ENCODE results near the gene KDM4B.

DNA sequence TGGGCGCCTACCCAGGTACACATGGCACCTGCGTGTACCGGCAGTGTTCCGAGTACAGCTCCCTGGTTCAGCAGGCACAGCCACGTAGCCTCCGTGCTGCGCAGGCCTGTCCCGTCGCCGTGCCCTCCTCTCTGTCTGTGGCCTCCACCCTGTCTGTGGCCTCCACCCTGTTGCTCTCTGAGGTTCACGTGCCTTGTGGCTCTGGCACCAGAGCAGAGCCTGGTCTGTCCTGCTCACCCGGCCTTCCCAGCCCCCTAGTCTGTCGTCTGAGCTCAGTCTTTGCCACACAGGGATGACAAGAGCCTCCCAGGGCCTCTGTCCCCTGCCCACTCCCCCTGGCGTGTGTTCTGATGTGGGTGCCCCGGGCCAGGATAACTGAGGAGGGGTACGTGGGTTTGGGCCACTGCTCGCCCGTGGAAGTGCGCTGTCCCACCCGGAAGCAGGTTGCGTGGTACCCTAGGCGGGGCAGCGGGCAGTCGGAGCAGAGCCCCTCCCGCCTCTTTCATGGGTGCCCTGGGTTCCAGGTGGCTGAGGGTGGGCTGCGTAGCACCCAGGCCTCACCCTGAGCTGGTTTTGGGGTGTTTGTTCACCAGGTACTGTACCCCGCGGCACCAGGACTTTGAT lies 71.7 kb downstream of the KDM4B start:
- TF ChIP-seq, protein P1, sequence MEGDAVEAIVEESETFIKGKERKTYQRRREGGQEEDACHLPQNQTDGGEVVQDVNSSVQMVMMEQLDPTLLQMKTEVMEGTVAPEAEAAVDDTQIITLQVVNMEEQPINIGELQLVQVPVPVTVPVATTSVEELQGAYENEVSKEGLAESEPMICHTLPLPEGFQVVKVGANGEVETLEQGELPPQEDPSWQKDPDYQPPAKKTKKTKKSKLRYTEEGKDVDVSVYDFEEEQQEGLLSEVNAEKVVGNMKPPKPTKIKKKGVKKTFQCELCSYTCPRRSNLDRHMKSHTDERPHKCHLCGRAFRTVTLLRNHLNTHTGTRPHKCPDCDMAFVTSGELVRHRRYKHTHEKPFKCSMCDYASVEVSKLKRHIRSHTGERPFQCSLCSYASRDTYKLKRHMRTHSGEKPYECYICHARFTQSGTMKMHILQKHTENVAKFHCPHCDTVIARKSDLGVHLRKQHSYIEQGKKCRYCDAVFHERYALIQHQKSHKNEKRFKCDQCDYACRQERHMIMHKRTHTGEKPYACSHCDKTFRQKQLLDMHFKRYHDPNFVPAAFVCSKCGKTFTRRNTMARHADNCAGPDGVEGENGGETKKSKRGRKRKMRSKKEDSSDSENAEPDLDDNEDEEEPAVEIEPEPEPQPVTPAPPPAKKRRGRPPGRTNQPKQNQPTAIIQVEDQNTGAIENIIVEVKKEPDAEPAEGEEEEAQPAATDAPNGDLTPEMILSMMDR (conservative IDR thresholded peaks at IDR 0.05): no peak
- no peak for TF ChIP-seq ZFX (IDR thresholded peaks at IDR 0.05)

Measured in C4-2B (cell line).